A549 (cell line): ENCODE measurements around the gene PIK3CD. TPM values are rescaled to one million over a fixed set of nuclear protein-coding genes. Genes with fewer than 3 reads are reported as not detected.

ENCODE experiments used
- ATAC-seq, 2 experiments: fragments of 200-7000 bp in 1 of 2; fragments of >200 bp in 1 of 2; cut with Nextera tagmentation in 1 of 2; cut with Tn5 transposase in 1 of 2; 3 replicates each; pipeline versions ENCODE4 v1.8.0 to v1.9.1; 2018 to 2020; ENCODE audit warnings: mild to moderate bottlenecking in 1 of 2, moderate library complexity in 1 of 2
- CTCF ChIA-PET: fragments of 300-600 bp; sonication (Branson Sonifier 250); formaldehyde crosslinking; extraction: SDS; loops from one replicate; lab custom pipeline; 2021; ENCODE audit warnings: antibody characterized with exemption, inconsistent platforms; lab: Yijun Ruan, JAX
- POLR2A ChIA-PET: fragments of 350-600 bp; formaldehyde crosslinking; extraction: SDS; loops from one replicate; lab custom pipeline; 2021; ENCODE audit warnings: antibody characterized with exemption, inconsistent platforms; lab: Yijun Ruan, JAX
- DNase-seq, 2 experiments: peaks; one replicate each; pipeline versions ENCODE4 v3.0.0 to v3.0.0-alpha.2; 2011 to 2016; ENCODE audit warnings: low read depth in 1 of 2, low spot score in 1 of 2
- FAIRE-seq: peaks from 2 replicates; lab custom pipeline; 2011; peaks lifted over from hg19 to GRCh38; lab: Jason Lieb, UNC
- H3K27ac ChIP-seq, 2 experiments: fragments of >200 bp; sonication (Bioruptor Twin); formaldehyde crosslinking; 3 replicates each; pipeline ENCODE4 v1.5.1; 2016 to 2017
- H3K4me1 ChIP-seq: fragments of >200 bp; sonication (Bioruptor Twin); formaldehyde crosslinking; 3 replicates; pipeline ENCODE4 v1.6.1; 2016
- H3K4me2 ChIP-seq: fragments of >200 bp; sonication (Bioruptor Twin); formaldehyde crosslinking; 3 replicates; pipeline ENCODE4 v1.6.1; 2016
- H3K4me3 ChIP-seq: fragments of >200 bp; sonication (Bioruptor Twin); formaldehyde crosslinking; 3 replicates; pipeline ENCODE4 v1.5.1; 2016
- H3K9me3 ChIP-seq: fragments of >200 bp; sonication (Bioruptor Twin); formaldehyde crosslinking; 3 replicates; pipeline ENCODE4 v1.6.1; 2016
- ATOH8 ChIP-seq: fragments of 250-450 bp; sonication (Bioruptor Pico); IDR thresholded peaks from 2 replicates; pipeline ENCODE4 v1.5.0; 2020; ENCODE audit warnings: low read depth, mild to moderate bottlenecking, moderate library complexity
- CBX2 ChIP-seq: fragments of 200-600 bp; sonication (generic); IDR thresholded peaks from 2 replicates; pipeline ENCODE4 v1.6.1; 2016; ENCODE audit warnings: low read depth, mild to moderate bottlenecking, borderline replicate concordance
- CBX8 ChIP-seq: fragments of 200-600 bp; sonication (generic); IDR thresholded peaks from 2 replicates; pipeline ENCODE4 v1.6.1; 2016
- CEBPB ChIP-seq, 2 experiments: fragments of >200 bp in 1 of 2; sonication (Bioruptor Twin) in 1 of 2; formaldehyde crosslinking in 1 of 2; IDR thresholded peaks; 2 replicates each; pipeline ENCODE4 v1.6.1; 2012 to 2016
- CHD2 ChIP-seq: fragments of 150-350 bp; IDR thresholded peaks from 2 replicates; pipeline ENCODE4 v1.6.1; 2014; ENCODE audit warnings: low read length; ENCODE audit not compliant: partially characterized antibody
- E2F6 ChIP-seq: IDR thresholded peaks from 2 replicates; pipeline ENCODE4 v1.6.1; 2012; ENCODE audit warnings: low read depth, borderline replicate concordance
- ELK1 ChIP-seq: fragments of 150-350 bp; IDR thresholded peaks from 2 replicates; pipeline ENCODE4 v1.6.1; 2014; ENCODE audit warnings: low read depth, mild to moderate bottlenecking, low read length
- ESRRA ChIP-seq: fragments of 150-350 bp; IDR thresholded peaks from 2 replicates; pipeline ENCODE4 v1.6.1; 2014; ENCODE audit warnings: mild to moderate bottlenecking, low read length, borderline replicate concordance
- FOXS1 ChIP-seq: fragments of 250-450 bp; sonication (Bioruptor Pico); IDR thresholded peaks from 2 replicates; pipeline ENCODE4 v1.5.0; 2020; ENCODE audit warnings: mild to moderate bottlenecking, moderate library complexity
- HOXB13 ChIP-seq: fragments of 250-450 bp; sonication (Bioruptor Pico); IDR thresholded peaks from 2 replicates; pipeline ENCODE4 v1.5.0; 2020; ENCODE audit warnings: low read depth, mild to moderate bottlenecking, moderate library complexity
- HOXB5 ChIP-seq: fragments of 250-450 bp; sonication (Bioruptor Pico); IDR thresholded peaks from 2 replicates; pipeline ENCODE4 v1.5.0; 2020; ENCODE audit warnings: mild to moderate bottlenecking, moderate library complexity
- JUN ChIP-seq, 2 experiments: fragments of >200 bp; sonication (Bioruptor Twin); formaldehyde crosslinking; IDR thresholded peaks; 2 replicates in 1 of 2; 3 replicates in 1 of 2; pipeline ENCODE4 v1.6.1; 2016 to 2017
- JUNB ChIP-seq: fragments of >200 bp; sonication (Bioruptor Twin); formaldehyde crosslinking; IDR thresholded peaks from 2 replicates; pipeline ENCODE4 v1.6.1; 2016
- MAX ChIP-seq: IDR thresholded peaks from 2 replicates; pipeline ENCODE4 v1.6.1; 2012
- NPAS2 ChIP-seq: fragments of 250-450 bp; sonication (Bioruptor Pico); IDR thresholded peaks from 2 replicates; pipeline ENCODE4 v1.8.0; 2022; ENCODE audit warnings: mild to moderate bottlenecking, moderate library complexity, borderline replicate concordance
- PBX3 ChIP-seq: IDR thresholded peaks from 2 replicates; pipeline ENCODE4 v1.6.1; 2012
- PHF8 ChIP-seq: fragments of 200-600 bp; sonication (generic); IDR thresholded peaks from 2 replicates; pipeline ENCODE4 v1.6.1; 2016; ENCODE audit warnings: low read depth, mild to moderate bottlenecking, antibody characterized with exemption, moderate library complexity, borderline replicate concordance
- POLR2A ChIP-seq: IDR thresholded peaks from 2 replicates; pipeline ENCODE4 v1.6.1; 2012; ENCODE audit warnings: mild to moderate bottlenecking, low read length
- POLR2AphosphoS2 ChIP-seq: conservative IDR thresholded peaks from 2 replicates; pipeline ENCODE4 v1.6.1; 2012; ENCODE audit warnings: low read length, improper control_type of control experiment, inconsistent platforms
- RARB ChIP-seq: fragments of 250-450 bp; sonication (Bioruptor Pico); IDR thresholded peaks from 2 replicates; pipeline ENCODE4 v1.8.0; 2021; ENCODE audit warnings: mild to moderate bottlenecking, moderate library complexity
- SREBF2 ChIP-seq: fragments of 450-650 bp; IDR thresholded peaks from 2 replicates; pipeline ENCODE4 v1.6.1; 2014; ENCODE audit warnings: mild to moderate bottlenecking, moderate library complexity
- ZC3H11A ChIP-seq: fragments of 450-650 bp; IDR thresholded peaks from 2 replicates; pipeline ENCODE4 v1.6.1; 2014; ENCODE audit warnings: antibody characterized with exemption, mild to moderate bottlenecking
- ZFP36 ChIP-seq: fragments of 450-650 bp; IDR thresholded peaks from 2 replicates; pipeline ENCODE4 v1.6.1; 2014; ENCODE audit warnings: borderline replicate concordance; ENCODE audit not compliant: partially characterized antibody
- ZNF302 ChIP-seq: fragments of 250-450 bp; sonication (Bioruptor Pico); IDR thresholded peaks from 2 replicates; pipeline ENCODE4 v1.9.0; 2021; ENCODE audit warnings: inconsistent platforms, mild to moderate bottlenecking, moderate library complexity
- WGBS: methylation state at CpG from one replicate; pipeline ENCODE4 v1.1.6; 2017; ENCODE audit errors: missing lambda C conversion rate; 5-methylcytosine and 5-hydroxymethylcytosine counted together
- polyA plus RNA-seq, 4 experiments: library from polyadenylated mRNA; depleted of rRNA in 3 of 4; stranded (reverse); fragments of >200 nt; fragmentation: RNase III in 1 of 4; extraction: RNeasy Plus Mini Kit Qiagen cat#74134 plus additional on column Dnase treatment in 1 of 4; gene quantifications; 2 replicates in 3 of 4; 3 replicates in 1 of 4; pipeline ENCODE4 v1.2.3, GENCODE V29; 2011 to 2017
- TF ChIP-seq, protein P1 (sequence below): fragments of >200 bp; sonication (Bioruptor Twin); formaldehyde crosslinking; IDR thresholded peaks from 2 replicates; pipeline ENCODE4 v1.6.1; 2016
- TF ChIP-seq, protein P2 (sequence below): fragments of >200 bp; sonication (Bioruptor Twin); formaldehyde crosslinking; IDR thresholded peaks from 3 replicates; pipeline ENCODE4 v1.6.1; 2016

The PIK3CD gene
- polyA plus RNA-seq, 2 of the 4 experiments (the other 2 are of a cell fraction) = 2.4 to 3.5 TPM

GRCh38 chr1:9680828-9681227 lies 29.3 kb downstream of the PIK3CD start:
- no peaks in the 10 kb centered on the region for H3K9me3 ChIP-seq
- H3K27ac ChIP-seq = no peak overlapping the region
- H3K4me2 ChIP-seq = no peak overlapping the region
- FAIRE-seq = no peak
- WGBS = 96% methylated on average over 4 of the region's 6 CpGs
- TF ChIP-seq CHD2 = no peak
- no peak for TF ChIP-seq MAX
- TF ChIP-seq CBX8 = no peak
- TF ChIP-seq FOXS1 = no peak
- no peak for TF ChIP-seq JUN (IDR thresholded peaks at IDR 0.05)
- TF ChIP-seq, protein P1, sequence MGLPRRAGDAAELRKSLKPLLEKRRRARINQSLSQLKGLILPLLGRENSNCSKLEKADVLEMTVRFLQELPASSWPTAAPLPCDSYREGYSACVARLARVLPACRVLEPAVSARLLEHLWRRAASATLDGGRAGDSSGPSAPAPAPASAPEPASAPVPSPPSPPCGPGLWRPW = no peak
- no peak for TF ChIP-seq PHF8
- no peak for TF ChIP-seq E2F6
- TF ChIP-seq, all 56 proteins: peak for 0
- no peak for ATAC-seq
- DNase-seq = no peak
- H3K4me1 ChIP-seq = no peaks in the 10 kb centered on the region
- ChIA-PET POLR2A (no interaction called here), CTCF (interaction anchor here (0.9 kb wide), 1 partner anchor 54 kb away, joined by 5 read pairs; no protein-coding TSS in a partner anchor)
- H3K4me3 ChIP-seq = no peak overlapping the region

DNA sequence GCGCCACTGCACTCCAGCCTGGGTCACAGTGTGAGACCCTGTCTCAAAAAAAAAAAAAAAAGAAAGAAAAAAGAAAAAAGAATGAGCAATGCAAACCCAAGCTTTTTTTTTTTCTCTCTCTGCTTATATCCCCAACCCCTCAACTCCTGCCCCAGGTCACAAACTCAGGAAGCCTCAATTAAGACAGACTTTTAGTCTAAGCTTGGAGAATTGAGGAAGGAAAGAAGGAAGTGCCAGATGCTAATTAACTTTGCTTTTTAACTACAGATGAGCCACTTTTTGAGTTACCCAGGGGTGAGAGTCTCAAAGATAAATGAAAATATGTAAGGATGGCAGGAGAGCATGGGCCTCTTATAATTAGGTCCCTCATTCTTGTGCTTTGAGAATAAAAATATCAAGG lies 33.3 kb downstream of the PIK3CD start:
- no peak overlapping the region for H3K4me2 ChIP-seq
- CTCF ChIA-PET = interaction anchor here (7.8 kb wide), 1 partner anchor 57 kb away, joined by 37 read pairs; no protein-coding TSS in a partner anchor
- no peak for TF ChIP-seq POLR2A
- TF ChIP-seq E2F6 = no peak
- no peak for TF ChIP-seq HOXB5 (CRISPR knock-in tag)
- no peak for TF ChIP-seq ZNF302
- no peak for TF ChIP-seq PBX3
- no peak for TF ChIP-seq CBX2
- TF ChIP-seq JUNB = no peak
- TF ChIP-seq ELK1 = no peak
- TF ChIP-seq RARB (CRISPR knock-in tag) = no peak
- no peak for TF ChIP-seq ZFP36
- TF ChIP-seq ATOH8 (CRISPR knock-in tag) = no peak
- TF ChIP-seq POLR2AphosphoS2 = no peak
- TF ChIP-seq ESRRA = no peak
- TF ChIP-seq ZC3H11A = no peak
- TF ChIP-seq CEBPB (IDR thresholded peaks at IDR 0.05) = no peak
- no peak for TF ChIP-seq NPAS2 (CRISPR knock-in tag)
- TF ChIP-seq SREBF2 = no peak
- no peak for TF ChIP-seq HOXB13 (CRISPR knock-in tag)
- TF ChIP-seq, protein P2, sequence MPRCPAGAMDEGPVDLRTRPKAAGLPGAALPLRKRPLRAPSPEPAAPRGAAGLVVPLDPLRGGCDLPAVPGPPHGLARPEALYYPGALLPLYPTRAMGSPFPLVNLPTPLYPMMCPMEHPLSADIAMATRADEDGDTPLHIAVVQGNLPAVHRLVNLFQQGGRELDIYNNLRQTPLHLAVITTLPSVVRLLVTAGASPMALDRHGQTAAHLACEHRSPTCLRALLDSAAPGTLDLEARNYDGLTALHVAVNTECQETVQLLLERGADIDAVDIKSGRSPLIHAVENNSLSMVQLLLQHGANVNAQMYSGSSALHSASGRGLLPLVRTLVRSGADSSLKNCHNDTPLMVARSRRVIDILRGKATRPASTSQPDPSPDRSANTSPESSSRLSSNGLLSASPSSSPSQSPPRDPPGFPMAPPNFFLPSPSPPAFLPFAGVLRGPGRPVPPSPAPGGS = no peak
- TF ChIP-seq CHD2 = no peak
- TF ChIP-seq, all 56 proteins: peak for 0
- POLR2A ChIA-PET = no interaction called here
- no peaks in the 10 kb centered on the region for H3K9me3 ChIP-seq
- ATAC-seq (no peak), FAIRE-seq (no peak), DNase-seq (no peak)
- H3K4me1 ChIP-seq = peaks cover 8% of the 10 kb centered on the region; the same call in 2 of the 3 replicates
- 86% methylated on average over 1 of the region's 1 CpG for WGBS
- H3K27ac ChIP-seq = no peak overlapping the region
- H3K4me3 ChIP-seq = no peak overlapping the region
